AG08395 (cell line): ENCODE measurements around the gene UROC1.
A peak's percentile ranks its signal among the peaks of the same experiment; 100 is the strongest.
"Not testable (repeated sequence)": the region's sequence is repeated elsewhere in the genome, so short reads cannot be mapped to it uniquely, and the experiment has no call there.

Experiments used
- DNase-seq: peaks from one replicate; pipeline ENCODE4 v3.0.0; 2012; ENCODE audit warnings: mixed read lengths, low spot score

The UROC1 gene

GRCh38 chr3:126546549-126547239 lies 29.1 kb upstream of the UROC1 start:
- DNase-seq, result no peak

GRCh38 chr3:126546013-126546412 lies 28.4 kb upstream of the UROC1 start:
- no peak for DNase-seq

- no peak for DNase-seq
Observed at GRCh38 chr3:126545544-126545943, 28.0 kb upstream of the UROC1 start.

- DNase-seq, result no peak
Observed at GRCh38 chr3:126544596-126545281, 27.2 kb upstream of the UROC1 start.

GRCh38 chr3:126543457-126544061 lies 26.0 kb upstream of the UROC1 start:
- DNase-seq, result no peak

GRCh38 chr3:126542340-126543241 lies 25.0 kb upstream of the UROC1 start:
- no peak for DNase-seq

GRCh38 chr3:126541628-126542339 lies 24.2 kb upstream of the UROC1 start:
- no peak for DNase-seq

GRCh38 chr3:126540951-126541627 lies 23.5 kb upstream of the UROC1 start:
- no peak for DNase-seq

GRCh38 chr3:126540342-126540849 lies 22.8 kb upstream of the UROC1 start:
- peak; percentile 94 for DNase-seq

GRCh38 chr3:126539558-126540250 lies 22.1 kb upstream of the UROC1 start:
- DNase-seq, result no peak

- no peak for DNase-seq
Observed at GRCh38 chr3:126538966-126539365, 21.4 kb upstream of the UROC1 start.

GRCh38 chr3:126538316-126538715 lies 20.7 kb upstream of the UROC1 start:
- DNase-seq, result no peak

GRCh38 chr3:126537730-126538281 lies 20.2 kb upstream of the UROC1 start:
- no peak for DNase-seq

GRCh38 chr3:126537116-126537729 lies 19.6 kb upstream of the UROC1 start:
- no peak for DNase-seq

GRCh38 chr3:126536126-126536525 lies 18.6 kb upstream of the UROC1 start:
- no peak for DNase-seq

GRCh38 chr3:126535636-126536035 lies 18.1 kb upstream of the UROC1 start:
- no peak for DNase-seq

GRCh38 chr3:126534716-126535115 lies 17.1 kb upstream of the UROC1 start:
- DNase-seq, result not testable (repeated sequence)

GRCh38 chr3:126533506-126533905 lies 15.9 kb upstream of the UROC1 start:
- no peak for DNase-seq

GRCh38 chr3:126531051-126531330 lies 13.4 kb upstream of the UROC1 start:
- DNase-seq, result no peak
